HG03521 (cell line): ENCODE data around the gene ENTR1.

Experiments used
- ATAC-seq: cut with Tn5 transposase; IDR thresholded peaks from one replicate; pipeline ENCODE4 v1.9.1; 2021; ENCODE audit warnings: mild to moderate bottlenecking, moderate library complexity; ENCODE audit not compliant: unreplicated experiment

The ENTR1 gene

GRCh38 chr9:136363106-136363948 lies 47.1 kb downstream of the ENTR1 start, which contains the start of gene DNLZ:
Gene DNLZ (minus strand): TSS chr9:136363744. CDS start chr9:136363714, 30 bp downstream.
- ATAC-seq, result peak; percentile 68

DNA sequence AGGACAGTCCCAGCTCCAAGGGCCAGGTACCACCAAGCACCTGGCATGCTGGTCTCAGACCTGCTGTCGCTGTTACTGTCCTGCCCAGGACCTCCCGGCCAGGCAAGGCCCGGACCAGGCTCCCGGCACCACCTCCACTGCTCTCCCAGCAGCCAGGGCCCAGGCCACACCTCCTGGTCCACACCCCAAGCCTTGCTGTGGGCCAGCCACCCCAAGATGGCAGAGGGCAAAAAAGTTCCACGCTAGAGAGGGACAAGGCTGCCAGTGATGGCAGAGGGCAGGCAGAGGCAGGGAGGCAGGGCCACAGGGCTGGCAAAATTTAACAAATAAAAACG lies 48.0 kb downstream of the ENTR1 start:
- ATAC-seq, result no peak

- ATAC-seq, result no peak
These were observed 48.5 kb downstream of the ENTR1 start for GRCh38 chr9:136361754-136362449.

GRCh38 chr9:136361047-136361753 lies 49.2 kb downstream of the ENTR1 start:
- no peak for ATAC-seq

DNA sequence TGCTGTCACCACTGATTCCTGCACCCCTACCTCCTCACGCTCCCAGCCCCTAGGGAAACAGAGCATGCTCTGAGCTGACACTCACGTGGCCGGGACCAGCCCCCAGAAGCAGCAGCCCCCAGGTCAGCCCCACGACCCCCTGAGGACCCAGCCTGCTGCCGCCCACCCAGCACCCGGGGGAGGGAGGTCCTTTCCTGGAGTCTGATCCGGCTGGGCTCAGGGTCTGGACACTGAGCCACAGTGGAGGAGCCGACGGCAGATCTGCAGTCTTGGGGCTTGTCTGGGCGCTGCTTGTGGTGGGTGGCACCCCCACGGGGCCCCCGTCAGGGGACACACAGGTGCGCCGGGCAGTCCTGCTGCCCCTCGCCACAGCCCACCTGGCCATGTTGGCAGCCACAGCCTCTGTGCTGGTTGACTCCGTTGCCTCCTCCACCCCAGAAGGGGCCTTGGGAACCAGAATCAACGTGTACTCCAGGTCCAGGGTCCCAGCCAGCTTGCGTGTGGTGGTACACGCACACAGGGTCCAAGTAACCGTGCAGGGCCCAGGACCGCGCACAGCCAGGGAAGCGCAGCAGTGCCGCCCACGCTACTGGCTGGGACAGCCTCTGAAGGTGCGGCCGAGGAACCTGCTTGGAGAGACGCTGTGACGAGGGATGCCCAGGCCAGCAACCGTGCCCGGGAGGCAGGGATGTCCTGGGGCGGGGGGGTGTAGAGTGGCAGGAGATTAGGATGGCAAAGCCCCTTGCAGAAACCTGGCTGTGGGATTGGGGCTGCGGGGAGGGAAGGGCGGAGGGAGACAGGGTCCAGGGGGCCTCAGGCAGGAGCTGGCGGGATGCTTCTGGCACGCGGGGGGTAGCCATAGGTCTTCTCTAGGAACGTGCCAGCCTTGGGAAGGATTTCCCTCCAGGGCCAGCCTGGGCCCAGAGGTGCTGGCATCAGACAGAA lies 50.4 kb downstream of the ENTR1 start:
- ATAC-seq, result no peak

DNA sequence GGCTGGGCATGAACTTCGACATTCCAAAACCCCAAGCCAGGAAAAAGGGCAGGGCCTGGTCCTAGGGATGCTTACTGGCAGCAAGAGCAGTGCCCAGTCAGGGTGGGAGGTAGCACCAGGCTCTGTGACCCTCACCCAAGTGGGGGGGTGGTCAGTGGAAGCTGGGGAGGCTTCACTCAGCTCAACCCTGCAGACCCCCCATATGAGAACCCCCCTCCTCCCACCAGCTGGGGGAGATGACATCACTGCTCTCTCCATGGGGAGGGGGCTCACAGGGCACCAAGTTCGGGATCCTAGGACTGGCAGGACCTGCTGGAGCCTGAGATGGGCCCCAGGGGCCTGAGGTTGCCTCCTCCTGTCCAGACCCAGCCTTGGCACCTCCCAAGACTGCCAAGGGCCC lies 51.5 kb downstream of the ENTR1 start:
- no peak for ATAC-seq

GRCh38 chr9:136358016-136358415 lies 52.4 kb downstream of the ENTR1 start:
- no peak for ATAC-seq

GRCh38 chr9:136357202-136357725 lies 53.1 kb downstream of the ENTR1 start:
- ATAC-seq, result no peak

DNA sequence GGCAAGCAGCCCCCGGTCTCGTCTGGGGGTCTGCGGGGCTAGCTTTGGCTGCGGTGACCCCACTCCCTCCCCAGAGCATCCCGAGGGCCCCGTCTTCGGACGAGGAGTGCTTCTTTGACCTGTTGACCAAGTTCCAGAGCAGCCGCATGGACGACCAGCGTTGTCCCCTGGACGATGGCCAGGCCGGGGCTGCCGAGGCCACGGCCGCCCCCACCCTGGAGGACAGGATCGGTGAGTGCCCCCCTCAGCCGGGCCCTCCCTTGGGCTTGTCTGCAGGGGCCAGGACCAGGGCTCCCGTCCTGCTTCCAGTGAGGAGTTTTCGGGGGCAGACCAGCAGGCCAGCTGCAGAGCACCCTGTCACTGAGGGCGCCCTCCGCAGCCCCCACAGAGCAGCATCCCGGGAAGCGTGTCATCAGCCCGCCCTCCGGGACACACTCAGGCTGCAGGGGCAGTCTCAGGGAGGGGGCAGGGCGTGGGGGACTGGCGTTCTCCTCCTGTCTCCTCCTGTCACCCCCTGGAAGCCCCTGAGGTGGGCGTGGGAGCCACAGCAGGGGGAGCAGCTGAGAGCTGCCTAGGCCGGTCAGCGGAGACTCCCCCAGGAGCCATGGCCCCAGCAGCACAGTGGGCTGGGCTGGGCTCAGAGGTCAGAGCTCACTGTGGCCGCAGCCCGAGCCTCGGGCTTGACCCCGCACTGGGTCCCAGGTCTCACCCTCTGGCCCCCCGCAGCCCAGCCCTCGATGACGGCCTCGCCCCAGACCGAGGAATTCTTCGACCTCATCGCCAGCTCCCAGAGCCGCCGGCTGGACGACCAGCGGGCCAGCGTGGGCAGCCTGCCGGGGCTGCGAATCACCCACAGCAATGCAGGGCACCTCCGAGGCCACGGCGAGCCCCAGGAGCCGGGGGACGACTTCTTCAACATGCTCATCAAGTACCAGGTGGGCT lies 54.5 kb downstream of the ENTR1 start:
- ATAC-seq, result no peak

GRCh38 chr9:136354592-136355085 lies 55.8 kb downstream of the ENTR1 start:
- ATAC-seq, result no peak

GRCh38 chr9:136353757-136354488 lies 56.5 kb downstream of the ENTR1 start:
- no peak for ATAC-seq

DNA sequence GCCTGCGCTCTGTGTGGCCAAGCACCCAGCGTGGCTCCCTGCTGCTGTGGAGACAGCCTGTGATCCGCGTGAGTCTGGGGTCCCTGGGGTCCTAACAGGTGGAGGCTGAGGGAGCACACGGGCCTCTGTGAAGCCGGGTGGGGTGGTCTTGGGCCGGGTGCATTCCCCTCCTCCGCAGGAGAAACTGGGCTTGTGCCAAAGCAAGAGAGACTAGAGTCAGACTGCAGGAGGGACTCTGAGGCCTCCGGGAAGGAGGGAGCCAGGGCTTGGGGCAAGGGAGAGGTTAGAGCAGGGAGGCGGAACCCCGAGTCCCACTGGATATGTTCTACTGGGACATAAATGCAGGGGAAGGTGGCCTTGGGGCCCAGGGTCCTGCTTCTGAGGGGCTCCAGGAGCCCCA lies 57.3 kb downstream of the ENTR1 start:
- no peak for ATAC-seq

DNA sequence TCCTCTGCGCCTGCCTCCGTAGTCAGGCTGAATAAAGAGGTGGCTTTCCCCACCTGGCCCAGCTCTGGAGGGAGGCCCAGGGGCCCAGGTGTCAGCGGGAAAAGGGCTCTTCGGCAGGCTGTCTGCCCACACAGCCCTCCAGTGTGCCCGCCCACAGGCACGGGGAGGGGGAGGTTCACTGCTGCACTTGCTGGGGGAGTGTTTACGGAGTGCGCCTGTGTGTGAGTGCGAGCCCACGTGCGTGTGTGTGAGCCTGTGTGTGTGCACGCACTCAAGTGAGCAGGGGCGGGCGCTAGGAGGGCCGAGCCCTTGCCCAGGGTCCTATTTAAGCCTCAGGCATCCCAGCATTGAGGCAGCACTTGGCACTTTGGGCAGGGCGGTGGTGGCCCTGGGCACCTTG lies 57.7 kb downstream of the ENTR1 start:
- no peak for ATAC-seq
